VCaP (cell line): ENCODE results near the gene SRPK2.

ENCODE experiments used
- H3K27ac ChIP-seq: fragments of 450-650 bp; 2 replicates; pipeline ENCODE4 v1.5.1; 2017
- CTCF ChIP-seq: fragments of 450-650 bp; conservative IDR thresholded peaks from 2 replicates; pipeline ENCODE4 v1.5.1; 2017; ENCODE audit warnings: mild to moderate bottlenecking, moderate library complexity

SRPK2 gene

DNA sequence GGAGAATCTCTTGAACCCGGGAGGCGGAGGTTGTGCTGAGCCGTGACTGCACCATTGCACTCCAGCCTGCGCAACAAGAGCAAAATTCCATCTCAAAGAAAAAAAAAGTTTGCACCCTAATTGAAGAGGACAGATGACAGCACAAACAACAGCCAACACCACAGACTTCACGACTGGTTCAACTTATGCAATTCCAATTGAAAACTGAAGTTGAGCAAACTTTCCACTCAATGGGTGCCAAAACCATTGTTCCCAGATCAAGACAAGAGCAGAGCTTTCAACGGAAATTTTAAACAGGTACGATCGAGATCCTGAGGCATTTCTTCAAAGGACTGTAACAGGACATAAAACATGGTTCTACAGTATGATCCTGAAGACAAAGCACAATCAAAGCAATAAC lies 225.0 kb downstream of the SRPK2 start:
- no peak for TF ChIP-seq CTCF
- H3K27ac ChIP-seq = no peak overlapping the region

DNA sequence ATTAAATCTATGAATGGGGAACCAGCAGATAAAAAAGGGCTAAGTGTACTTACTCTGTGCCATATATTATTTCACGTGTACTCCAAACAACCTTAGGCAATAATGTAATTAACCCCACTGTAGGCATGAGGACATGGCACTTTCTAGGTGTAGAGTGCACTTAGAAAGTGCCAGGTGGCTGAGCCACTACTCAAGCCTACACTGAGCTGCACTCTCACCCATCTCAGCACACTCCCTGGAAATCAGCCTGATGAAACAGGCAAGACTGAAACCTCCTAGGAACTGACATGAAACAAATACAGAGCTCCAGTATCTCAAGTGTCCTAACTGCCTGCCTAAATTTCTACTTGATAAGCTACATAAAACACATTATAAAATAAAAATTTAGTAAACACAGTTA lies 227.4 kb downstream of the SRPK2 start:
- H3K27ac ChIP-seq = no peak overlapping the region
- no peak for TF ChIP-seq CTCF

DNA sequence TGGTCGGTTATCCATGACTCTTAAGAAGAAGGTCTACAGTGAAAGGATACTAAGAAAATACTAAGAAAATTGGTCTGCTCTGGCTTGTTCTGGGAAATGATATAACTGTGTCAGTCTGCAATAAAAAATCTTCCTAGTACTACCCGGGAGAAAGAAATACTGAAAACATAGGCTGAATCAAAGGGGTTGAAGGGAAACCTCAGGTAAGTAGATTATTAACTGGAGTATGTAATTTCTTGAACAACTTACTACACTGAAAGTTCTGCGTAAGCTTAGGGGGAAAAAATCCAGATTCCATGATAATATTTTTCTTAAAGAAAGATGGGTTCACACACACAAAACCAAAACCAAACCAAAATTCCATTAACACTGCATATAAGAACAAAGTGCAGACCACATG lies 231.4 kb downstream of the SRPK2 start:
- no peak for TF ChIP-seq CTCF
- H3K27ac ChIP-seq = no peak overlapping the region

DNA sequence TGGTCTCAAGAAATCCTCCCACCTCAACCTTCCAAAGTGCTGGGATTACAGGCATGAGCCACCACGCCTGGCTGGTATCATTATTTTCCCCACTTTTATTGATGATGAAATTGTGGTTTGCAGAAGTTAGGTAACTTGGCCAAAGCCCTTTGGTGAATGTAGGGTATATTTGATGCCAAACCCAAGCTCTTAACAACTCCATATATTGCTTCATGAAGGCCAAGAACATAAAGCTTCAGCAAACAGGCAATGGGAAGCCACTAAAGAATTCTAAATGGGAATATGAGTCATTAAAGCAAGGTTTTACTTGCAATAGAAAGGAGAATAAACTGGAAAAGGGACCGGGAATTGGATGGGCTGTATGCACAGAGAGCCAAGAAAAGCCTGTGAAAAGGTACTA lies 232.0 kb downstream of the SRPK2 start:
- H3K27ac ChIP-seq = no peak overlapping the region
- TF ChIP-seq CTCF = no peak

DNA sequence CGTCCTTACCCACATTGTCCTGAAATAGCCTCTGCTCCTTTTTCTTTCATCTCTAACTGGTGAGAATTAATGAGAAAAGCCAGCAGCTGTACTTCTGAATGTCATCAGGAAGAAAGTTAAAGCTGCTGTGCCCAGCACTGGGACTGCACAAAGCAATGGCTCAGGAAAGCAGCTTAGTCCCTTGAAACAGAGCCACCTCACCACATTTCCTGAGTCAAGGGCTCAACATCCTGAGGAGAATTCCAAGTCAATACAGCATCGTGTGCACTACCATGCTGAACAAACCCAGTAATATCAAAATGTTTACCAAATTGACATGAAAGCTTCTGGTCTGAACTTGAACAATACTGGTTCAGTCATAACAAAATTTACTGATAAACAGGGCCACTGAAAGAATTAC lies 234.6 kb downstream of the SRPK2 start:
- no peak for TF ChIP-seq CTCF
- H3K27ac ChIP-seq = no peak overlapping the region

DNA sequence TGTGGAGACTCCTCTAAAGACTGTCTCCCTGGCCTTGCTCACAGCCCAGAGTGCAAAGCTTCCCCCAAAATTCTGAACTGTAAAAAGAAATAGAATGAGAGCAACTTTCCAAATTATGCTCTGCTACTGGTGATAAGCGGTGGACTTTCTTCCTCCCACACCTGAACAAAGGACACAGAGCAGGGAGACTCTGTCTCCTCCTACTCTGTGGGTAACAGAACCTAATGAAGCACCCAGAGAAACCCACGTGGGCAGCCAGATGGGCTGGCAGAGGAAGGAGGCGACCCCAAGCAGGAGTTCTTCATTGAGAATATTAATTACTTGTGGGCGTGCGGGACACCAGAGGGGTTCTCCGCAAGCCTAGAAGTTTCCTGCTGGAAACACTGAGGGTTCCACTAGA lies 235.2 kb downstream of the SRPK2 start:
- H3K27ac ChIP-seq = no peak overlapping the region

GRCh38 chr7:105151152-105151551 lies 237.6 kb downstream of the SRPK2 start:
- no peak overlapping the region for H3K27ac ChIP-seq
- no peak for TF ChIP-seq CTCF

More for the DNA sequence above, 235.2 kb downstream of the SRPK2 start:
- no peak for TF ChIP-seq CTCF

DNA sequence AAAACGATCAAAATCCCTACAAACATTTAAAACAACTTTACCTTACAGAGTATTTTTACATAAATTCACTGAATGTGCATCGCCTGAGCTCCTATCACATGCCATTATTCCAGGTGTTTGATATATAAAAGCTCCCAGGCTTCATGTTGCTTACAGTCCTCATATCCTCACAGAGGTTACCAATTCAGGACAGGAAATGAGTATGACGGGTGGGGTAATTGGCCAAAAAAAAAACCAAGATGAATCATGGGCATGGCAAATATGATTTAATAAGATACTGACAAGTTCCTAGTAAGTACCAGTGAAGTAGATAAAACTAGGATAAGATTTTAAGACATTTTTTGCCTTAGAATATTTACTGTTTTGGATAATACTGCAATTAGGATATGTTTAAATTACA lies 238.9 kb downstream of the SRPK2 start:
- no peak for TF ChIP-seq CTCF

More for the DNA sequence above, 238.9 kb downstream of the SRPK2 start:
- no peak overlapping the region for H3K27ac ChIP-seq
